ENCODE data around the gene GPR173.

- no peak for TF ChIP-seq CTCF (IDR thresholded peaks at IDR 0.05)
- TF ChIP-seq POLR2A (IDR thresholded peaks at IDR 0.05) = no peak
These were observed 48.0 kb upstream of the GPR173 start for GRCh38 chrX:53000447-53001135.
